ENCODE results near the gene ENKD1.

ENKD1 gene

GRCh38 chr16:67710607-67711006, 44.1 kb upstream of the ENKD1 start:
- Histone ChIP-seq H3K4me3 (ENCODE audit: insufficient read depth in 1 of 2, low read depth in 1 of 2, low read length in 2 of 2) (no peak overlapping the region), H2BK120ac (ENCODE audit: low read depth, low read length) (no peak overlapping the region), H3K23ac (ENCODE audit: low read length in 2 of 2) (no peak overlapping the region), H3K9me3 (ENCODE audit: control insufficient read depth, low read length) (no peaks in the 10 kb centered on the region), H3K9ac (ENCODE audit: low read length) (no peak overlapping the region), H2AFZ (ENCODE audit: low read depth, low read length) (no peak overlapping the region), H3K14ac (ENCODE audit: low read length in 2 of 2) (no peak overlapping the region), H3K4me1 (ENCODE audit: control insufficient read depth, insufficient read depth, low read depth, low read length) (no peaks in the 10 kb centered on the region), H4K8ac (ENCODE audit: low read length) (no peak overlapping the region), H2BK12ac (ENCODE audit: low read length in 2 of 2) (no peak overlapping the region), H2BK15ac (ENCODE audit: low read depth, poor library complexity, severe bottlenecking) (no peak overlapping the region), H3K18ac (ENCODE audit: low read depth in 1 of 2, low read length in 2 of 2) (no peak overlapping the region), H3K27ac (ENCODE audit: low read length, poor library complexity, severe bottlenecking) (no peak overlapping the region), H4K91ac (ENCODE audit: low read length) (no peak overlapping the region), H3K79me1 (replicated peaks; ENCODE audit: low read length, poor library complexity, severe bottlenecking) (peaks cover 19% of the 10 kb centered on the region), H3K27me3 (ENCODE audit: control insufficient read depth in 1 of 2, insufficient read depth in 1 of 2, low read length in 2 of 2) (no peaks in the 10 kb centered on the region), H2AK5ac (ENCODE audit: low read length, severe bottlenecking) (no peak overlapping the region), H3K36me3 (ENCODE audit: control insufficient read depth in 1 of 2, insufficient read depth in 2 of 2, low read depth in 1 of 2, low read length in 2 of 2) (no peaks in the 10 kb centered on the region), H2BK5ac (ENCODE audit: low read depth, low read length, poor library complexity, severe bottlenecking) (no peak overlapping the region), H3K4ac (ENCODE audit: low read depth in 1 of 2, low read length in 2 of 2) (no peak overlapping the region), H3K4me2 (ENCODE audit: low read length, poor library complexity, severe bottlenecking) (no peak overlapping the region)
- 89% methylated on average over 6 of the region's 6 CpGs for WGBS
- no peak for DNase-seq

- Histone ChIP-seq H2BK120ac (ENCODE audit: low read depth, low read length) (no peak overlapping the region), H2AK5ac (ENCODE audit: low read length, severe bottlenecking) (no peak overlapping the region), H3K4ac (ENCODE audit: low read depth in 1 of 2, low read length in 2 of 2) (no peak overlapping the region), H3K9me3 (ENCODE audit: control insufficient read depth, low read length) (no peaks in the 10 kb centered on the region), H4K91ac (ENCODE audit: low read length) (no peak overlapping the region), H3K27ac (ENCODE audit: low read length, poor library complexity, severe bottlenecking) (no peak overlapping the region), H4K8ac (ENCODE audit: low read length) (no peak overlapping the region), H3K18ac (ENCODE audit: low read depth in 1 of 2, low read length in 2 of 2) (no peak overlapping the region), H3K9ac (ENCODE audit: low read length) (no peak overlapping the region), H3K36me3 (ENCODE audit: control insufficient read depth in 1 of 2, insufficient read depth in 2 of 2, low read depth in 1 of 2, low read length in 2 of 2) (peaks cover 0 to 4% of the 10 kb centered on the region in 2 experiments), H3K14ac (ENCODE audit: low read length in 2 of 2) (no peak overlapping the region), H2BK12ac (ENCODE audit: low read length in 2 of 2) (no peak overlapping the region), H3K79me1 (replicated peaks; ENCODE audit: low read length, poor library complexity, severe bottlenecking) (peaks cover 22% of the 10 kb centered on the region), H2BK5ac (ENCODE audit: low read depth, low read length, poor library complexity, severe bottlenecking) (no peak overlapping the region), H2BK15ac (ENCODE audit: low read depth, poor library complexity, severe bottlenecking) (no peak overlapping the region), H2AFZ (ENCODE audit: low read depth, low read length) (no peak overlapping the region), H3K4me3 (ENCODE audit: insufficient read depth in 1 of 2, low read depth in 1 of 2, low read length in 2 of 2) (no peak overlapping the region), H3K27me3 (ENCODE audit: control insufficient read depth in 1 of 2, insufficient read depth in 1 of 2, low read length in 2 of 2) (no peaks in the 10 kb centered on the region), H3K4me2 (ENCODE audit: low read length, poor library complexity, severe bottlenecking) (no peak overlapping the region), H3K23ac (ENCODE audit: low read length in 2 of 2) (no peak overlapping the region), H3K4me1 (ENCODE audit: control insufficient read depth, insufficient read depth, low read depth, low read length) (no peaks in the 10 kb centered on the region)
- 100% methylated on average over 1 of the region's 1 CpG for whole genome bisulfite sequencing
- DNase-seq = no peak
Observed at GRCh38 chr16:67709050-67709449, 42.5 kb upstream of the ENKD1 start.

DNA sequence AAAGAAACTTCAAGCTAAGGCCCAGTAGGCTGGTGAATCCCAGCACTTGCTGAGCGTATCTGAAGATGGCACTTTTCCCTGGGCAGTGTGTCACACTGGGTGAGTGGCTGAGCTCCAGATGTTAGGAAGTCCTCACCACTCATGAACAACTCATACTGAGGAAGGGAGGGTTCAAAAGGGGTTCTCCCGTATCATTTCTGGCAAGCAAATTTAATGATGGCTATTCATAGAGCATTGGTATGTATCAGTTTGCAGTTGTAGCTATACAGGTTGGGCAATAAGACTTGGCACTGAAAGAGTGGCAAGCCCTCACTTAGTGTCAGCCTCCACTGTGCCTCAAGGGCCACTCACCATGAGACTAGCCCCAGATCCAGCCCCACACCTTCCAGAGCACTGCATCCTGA, 41.8 kb upstream of the ENKD1 start:
- no peak overlapping the region for H2BK15ac ChIP-seq (ENCODE audit: low read depth, poor library complexity, severe bottlenecking)
- H2BK12ac ChIP-seq (ENCODE audit: low read length in 2 of 2) = no peak overlapping the region
- no peak overlapping the region for H4K91ac ChIP-seq (ENCODE audit: low read length)
- peak overlapping the region in 1 of 2 experiments; percentile 39 for H3K4me3 ChIP-seq (ENCODE audit: insufficient read depth in 1 of 2, low read depth in 1 of 2, low read length in 2 of 2)
- no peak overlapping the region for H3K18ac ChIP-seq (ENCODE audit: low read depth in 1 of 2, low read length in 2 of 2)
- no peak overlapping the region for H4K8ac ChIP-seq (ENCODE audit: low read length)
- no peaks in the 10 kb centered on the region for H3K4me1 ChIP-seq (ENCODE audit: control insufficient read depth, insufficient read depth, low read depth, low read length)
- WGBS = 79% methylated on average over 2 of the region's 2 CpGs
- H2BK5ac ChIP-seq (ENCODE audit: low read depth, low read length, poor library complexity, severe bottlenecking) = no peak overlapping the region
- H3K23ac ChIP-seq (ENCODE audit: low read length in 2 of 2) = peak overlapping the region in 1 of 2 experiments; percentile 48
- no peaks in the 10 kb centered on the region for H3K9me3 ChIP-seq (ENCODE audit: control insufficient read depth, low read length)
- peaks cover 19% of the 10 kb centered on the region for H3K79me1 ChIP-seq (replicated peaks; ENCODE audit: low read length, poor library complexity, severe bottlenecking)
- no peak overlapping the region for H3K4me2 ChIP-seq (ENCODE audit: low read length, poor library complexity, severe bottlenecking)
- no peak overlapping the region for H2BK120ac ChIP-seq (ENCODE audit: low read depth, low read length)
- H2AK5ac ChIP-seq (ENCODE audit: low read length, severe bottlenecking) = no peak overlapping the region
- H3K14ac ChIP-seq (ENCODE audit: low read length in 2 of 2) = no peak overlapping the region
- no peak overlapping the region for H3K4ac ChIP-seq (ENCODE audit: low read depth in 1 of 2, low read length in 2 of 2)
- H3K27me3 ChIP-seq (ENCODE audit: control insufficient read depth in 1 of 2, insufficient read depth in 1 of 2, low read length in 2 of 2) = no peaks in the 10 kb centered on the region
- no peak overlapping the region for H3K9ac ChIP-seq (ENCODE audit: low read length)
- H2AFZ ChIP-seq (ENCODE audit: low read depth, low read length) = no peak overlapping the region
- no peak overlapping the region for H3K27ac ChIP-seq (ENCODE audit: low read length, poor library complexity, severe bottlenecking)
- DNase-seq = no peak
- peaks cover 0 to 4% of the 10 kb centered on the region in 2 experiments for H3K36me3 ChIP-seq (ENCODE audit: control insufficient read depth in 1 of 2, insufficient read depth in 2 of 2, low read depth in 1 of 2, low read length in 2 of 2)

DNA sequence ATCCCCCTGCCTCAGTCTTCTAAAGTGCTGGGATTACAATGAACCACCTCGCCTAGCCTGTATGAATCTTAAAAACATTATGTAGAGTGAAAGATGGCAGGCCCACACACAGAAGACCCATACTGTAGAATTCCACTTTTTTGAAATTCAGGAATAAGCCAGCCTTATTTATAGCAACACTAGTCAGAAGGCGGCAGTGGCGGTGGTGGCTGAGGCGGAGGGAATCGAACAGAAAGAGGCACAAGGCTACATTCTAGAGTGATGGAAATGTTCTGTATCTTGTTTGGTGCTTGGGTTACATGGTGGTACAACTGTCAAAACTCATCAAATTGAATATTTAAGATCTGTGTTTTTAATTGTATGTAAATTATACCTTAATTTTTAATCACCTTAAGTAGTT, 41.2 kb upstream of the ENKD1 start:
- Histone ChIP-seq H3K79me1 (replicated peaks; ENCODE audit: low read length, poor library complexity, severe bottlenecking) (peaks cover 16% of the 10 kb centered on the region), H3K9ac (ENCODE audit: low read length) (no peak overlapping the region), H4K8ac (ENCODE audit: low read length) (no peak overlapping the region), H3K18ac (ENCODE audit: low read depth in 1 of 2, low read length in 2 of 2) (no peak overlapping the region), H3K14ac (ENCODE audit: low read length in 2 of 2) (no peak overlapping the region), H3K23ac (ENCODE audit: low read length in 2 of 2) (no peak overlapping the region), H3K4me1 (ENCODE audit: control insufficient read depth, insufficient read depth, low read depth, low read length) (no peaks in the 10 kb centered on the region), H3K9me3 (ENCODE audit: control insufficient read depth, low read length) (no peaks in the 10 kb centered on the region), H2BK15ac (ENCODE audit: low read depth, poor library complexity, severe bottlenecking) (no peak overlapping the region), H4K91ac (ENCODE audit: low read length) (no peak overlapping the region), H3K4me3 (ENCODE audit: insufficient read depth in 1 of 2, low read depth in 1 of 2, low read length in 2 of 2) (no peak overlapping the region), H2BK5ac (ENCODE audit: low read depth, low read length, poor library complexity, severe bottlenecking) (no peak overlapping the region), H3K36me3 (ENCODE audit: control insufficient read depth in 1 of 2, insufficient read depth in 2 of 2, low read depth in 1 of 2, low read length in 2 of 2) (peaks cover 0 to 4% of the 10 kb centered on the region in 2 experiments), H2AFZ (ENCODE audit: low read depth, low read length) (no peak overlapping the region), H2BK120ac (ENCODE audit: low read depth, low read length) (no peak overlapping the region), H3K4me2 (ENCODE audit: low read length, poor library complexity, severe bottlenecking) (no peak overlapping the region), H2AK5ac (ENCODE audit: low read length, severe bottlenecking) (no peak overlapping the region), H3K27ac (ENCODE audit: low read length, poor library complexity, severe bottlenecking) (no peak overlapping the region), H2BK12ac (ENCODE audit: low read length in 2 of 2) (no peak overlapping the region), H3K4ac (ENCODE audit: low read depth in 1 of 2, low read length in 2 of 2) (no peak overlapping the region), H3K27me3 (ENCODE audit: control insufficient read depth in 1 of 2, insufficient read depth in 1 of 2, low read length in 2 of 2) (no peaks in the 10 kb centered on the region)
- WGBS = 98% methylated on average over 5 of the region's 5 CpGs
- DNase-seq = no peak

All from mesenchymal stem cell (in vitro differentiated cells and primary cell).